PC-3 (cell line): ENCODE data around the gene C11orf24. TPM values are rescaled to one million over a fixed set of nuclear protein-coding genes. Genes with fewer than 3 reads are reported as not detected.

Experiments
- ATAC-seq: fragments of 200-7000 bp; cut with Tn5 transposase; 2 replicates; pipeline ENCODE4 v1.9.1; 2020; ENCODE audit warnings: mild to moderate bottlenecking, moderate library complexity
- BruUV-seq: library from RNA; stranded (reverse); fragments of 400-500 nt; replicated peaks from 2 replicates; lab custom pipeline; 2021; lab: Mats Ljungman, UMichigan
- CTCF ChIA-PET: fragments of 300-600 bp; sonication (Branson Sonifier 250); formaldehyde crosslinking; loops from one replicate; lab custom pipeline; 2022; ENCODE audit warnings: antibody characterized with exemption; lab: Charles Lee
- POLR2A ChIA-PET: fragments of 300-600 bp; sonication (Branson Sonifier 250); formaldehyde crosslinking; loops from one replicate; lab custom pipeline; 2022; ENCODE audit warnings: antibody characterized with exemption; ENCODE audit not compliant: unreplicated experiment; lab: Charles Lee
- DNase-seq: peaks from one replicate; pipeline ENCODE4 v3.0.0-alpha.2; 2015
- H2AFZ ChIP-seq: fragments of 300-600 bp; sonication (generic); 2 replicates; pipeline ENCODE4 v1.6.0; 2016; ENCODE audit warnings: antibody characterized with exemption, low read length
- H3F3A ChIP-seq: fragments of 300-600 bp; sonication (generic); one replicate; pipeline ENCODE4 v1.6.0; 2017; ENCODE audit warnings: antibody characterized with exemption, low read length, control low read depth, mild to moderate bottlenecking; ENCODE audit not compliant: unreplicated experiment
- H3K27ac ChIP-seq: fragments of 300-600 bp; sonication (generic); 2 replicates; pipeline ENCODE4 v1.5.1; 2016; ENCODE audit warnings: mild to moderate bottlenecking, low read length
- H3K27me3 ChIP-seq: fragments of 300-600 bp; sonication (generic); 2 replicates; pipeline ENCODE4 v1.6.1; 2016; ENCODE audit warnings: low read length, mixed read lengths
- H3K36me3 ChIP-seq: fragments of 300-600 bp; sonication (generic); 2 replicates; pipeline ENCODE4 v1.6.1; 2016; ENCODE audit warnings: low read depth, mixed run types, low read length, mixed read lengths
- H3K4me1 ChIP-seq: fragments of 300-600 bp; sonication (generic); 2 replicates; pipeline ENCODE4 v1.5.1; 2016; ENCODE audit warnings: low read length; ENCODE audit not compliant: insufficient read depth
- H3K4me2 ChIP-seq: fragments of 300-600 bp; sonication (generic); 2 replicates; pipeline ENCODE4 v1.6.0; 2016; ENCODE audit warnings: low read length
- H3K4me3 ChIP-seq: fragments of 300-600 bp; sonication (generic); 2 replicates; pipeline ENCODE4 v1.5.1; 2016; ENCODE audit warnings: mild to moderate bottlenecking, low read length, mixed read lengths
- H3K79me2 ChIP-seq: fragments of 300-600 bp; sonication (generic); 2 replicates; pipeline ENCODE4 v1.6.1; 2017; ENCODE audit warnings: low read length, mixed read lengths
- H3K9ac ChIP-seq: fragments of 300-600 bp; sonication (generic); 2 replicates; pipeline ENCODE4 v1.6.0; 2016; ENCODE audit warnings: mild to moderate bottlenecking, low read length
- H3K9me2 ChIP-seq: fragments of 300-600 bp; sonication (generic); replicated peaks from 2 replicates; pipeline ENCODE4 v1.6.1; 2016; ENCODE audit warnings: mixed run types, low read length, mixed read lengths
- H3K9me3 ChIP-seq: fragments of 300-600 bp; sonication (generic); 2 replicates; pipeline ENCODE4 v1.6.1; 2016; ENCODE audit warnings: low read length, mixed read lengths
- H4K20me1 ChIP-seq: fragments of 300-600 bp; sonication (generic); 2 replicates; pipeline ENCODE4 v1.6.1; 2016; ENCODE audit warnings: low read length, mixed read lengths
- CTCF ChIP-seq: fragments of 300-600 bp; sonication (generic); conservative IDR thresholded peaks from 2 replicates; pipeline ENCODE4 v1.5.1; 2017; ENCODE audit warnings: antibody characterized with exemption, low read depth, mild to moderate bottlenecking, low read length
- EZH2 ChIP-seq: fragments of 300-600 bp; sonication (generic); IDR thresholded peaks from one replicate; pipeline ENCODE4 v1.6.1; 2017; ENCODE audit warnings: antibody characterized with exemption, mild to moderate bottlenecking, low read length; ENCODE audit not compliant: unreplicated experiment
- EZH2phosphoT487 ChIP-seq: fragments of 300-600 bp; sonication (generic); IDR thresholded peaks from 2 replicates; pipeline ENCODE4 v1.6.1; 2018; ENCODE audit warnings: mild to moderate bottlenecking, antibody characterized with exemption, low read length, borderline replicate concordance
- intact Hi-C: fragments of 100-400 bp; cut with micrococcal nuclease; formaldehyde crosslinking; loops from 2 replicates; pipeline ENCODE4 v1.9.0; 2023
- total RNA-seq: library from RNA; depleted of rRNA; stranded (reverse); fragments of >200 nt; gene quantifications from 2 replicates; pipeline ENCODE4 v1.2.3, GENCODE V29; 2014

Gene C11orf24
- total RNA-seq, 1 experiment from 2014 or later, result 75.9 TPM

GRCh38 chr11:68258363-68258765 lies 13.4 kb downstream of the C11orf24 start:
- intact Hi-C loops, result loop anchor here (5.0 kb wide), 1 partner anchor 124 kb away; no protein-coding TSS in a partner anchor
- Histone ChIP-seq H3K4me1 (peaks cover 5% of the 10 kb centered on the region; the same call in 1 of the 2 replicates), H4K20me1 (no peaks in the 10 kb centered on the region), H3K27ac (no peak overlapping the region), H3K9me3 (no peaks in the 10 kb centered on the region), H3K36me3 (peaks cover 12% of the 10 kb centered on the region), H3K4me2 (no peak overlapping the region), H3K27me3 (no peaks in the 10 kb centered on the region), H3F3A (no peaks in the 10 kb centered on the region), H3K9me2 (no peaks in the 10 kb centered on the region), H3K9ac (no peak overlapping the region), H2AFZ (no peak overlapping the region), H3K79me2 (no peaks in the 10 kb centered on the region), H3K4me3 (no peak overlapping the region)
- no TSS peak for BruUV-seq
- no peak for DNase-seq
- ATAC-seq, result no peak
- ChIA-PET POLR2A (interaction anchor here (0.6 kb wide), 1 partner anchor 15 kb away, joined by 3 read pairs; no protein-coding TSS in a partner anchor), CTCF (interaction anchor here (1.1 kb wide), 1 partner anchor 39 kb away, joined by 5 read pairs; no protein-coding TSS in a partner anchor)
- TF ChIP-seq CTCF, result no peak
- TF ChIP-seq EZH2phosphoT487, result no peak
- no peak for TF ChIP-seq EZH2

- Histone ChIP-seq H3K4me3 (peak overlapping the region; percentile 41; the same call in 1 of the 2 replicates), H3K9me3 (no peaks in the 10 kb centered on the region), H3K79me2 (no peaks in the 10 kb centered on the region), H4K20me1 (no peaks in the 10 kb centered on the region), H3K27me3 (no peaks in the 10 kb centered on the region), H3K4me2 (peak overlapping the region; percentile 83), H3F3A (no peaks in the 10 kb centered on the region), H3K9ac (0 out of 2 replicates have a peak overlapping the region, but pooled peaks have one; percentile 25), H3K27ac (no peak overlapping the region), H3K9me2 (no peaks in the 10 kb centered on the region), H3K4me1 (peaks cover 5% of the 10 kb centered on the region; the same call in 1 of the 2 replicates), H3K36me3 (peaks cover 7% of the 10 kb centered on the region; the same call in 1 of the 2 replicates), H2AFZ (peak overlapping the region; percentile 96)
- POLR2A ChIA-PET, result interaction anchor here (0.5 to 0.6 kb wide), 2 partner anchors 15 to 229 kb away, joined by 3 to 10 read pairs; no protein-coding TSS in a partner anchor
- CTCF ChIA-PET, result interaction anchor here (0.5 to 1.1 kb wide), 8 partner anchors 12 to 149 kb away, joined by 3 to 6 read pairs (median 4); partner anchors contain the start of gene C11orf24
- DNase-seq (peak; percentile 96), ATAC-seq (peak; percentile 89)
- intact Hi-C loops, result loop anchor here (1.0 to 5.0 kb wide), 3 partner anchors 40 to 189 kb away; no protein-coding TSS in a partner anchor
- BruUV-seq, result no TSS peak
- peak; percentile 90 for TF ChIP-seq CTCF
- TF ChIP-seq EZH2, result no peak
Observed at GRCh38 chr11:68257477-68258362, 14.1 kb downstream of the C11orf24 start.
